ENCODE measurements around the gene MOGAT3.
A peak's percentile ranks its signal among the peaks of the same experiment; 100 is the strongest.

The MOGAT3 gene

DNA sequence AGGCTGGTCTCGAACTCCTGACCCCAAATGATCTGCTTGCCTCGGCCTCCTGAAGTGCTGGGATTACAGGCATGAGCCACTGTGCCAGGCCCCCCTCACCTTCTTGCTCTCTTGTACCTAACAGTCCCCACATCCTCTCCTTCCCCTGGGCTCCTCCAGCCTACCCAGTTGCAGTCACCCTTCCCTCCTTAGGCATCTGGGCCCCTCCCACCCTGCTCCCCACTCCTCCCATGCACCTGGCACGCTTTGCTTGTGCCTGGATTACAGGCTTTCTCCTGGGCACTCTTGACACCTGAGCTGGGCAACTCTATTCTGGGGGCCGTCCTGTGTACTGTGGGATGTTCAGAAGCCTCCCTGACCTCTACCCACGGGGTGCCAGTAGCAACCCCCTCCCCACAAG lies 33.8 kb upstream of the MOGAT3 start:
- no peak for DNase-seq (ENCODE audit: low read depth in 1 of 2, low spot score in 1 of 2)

DNA sequence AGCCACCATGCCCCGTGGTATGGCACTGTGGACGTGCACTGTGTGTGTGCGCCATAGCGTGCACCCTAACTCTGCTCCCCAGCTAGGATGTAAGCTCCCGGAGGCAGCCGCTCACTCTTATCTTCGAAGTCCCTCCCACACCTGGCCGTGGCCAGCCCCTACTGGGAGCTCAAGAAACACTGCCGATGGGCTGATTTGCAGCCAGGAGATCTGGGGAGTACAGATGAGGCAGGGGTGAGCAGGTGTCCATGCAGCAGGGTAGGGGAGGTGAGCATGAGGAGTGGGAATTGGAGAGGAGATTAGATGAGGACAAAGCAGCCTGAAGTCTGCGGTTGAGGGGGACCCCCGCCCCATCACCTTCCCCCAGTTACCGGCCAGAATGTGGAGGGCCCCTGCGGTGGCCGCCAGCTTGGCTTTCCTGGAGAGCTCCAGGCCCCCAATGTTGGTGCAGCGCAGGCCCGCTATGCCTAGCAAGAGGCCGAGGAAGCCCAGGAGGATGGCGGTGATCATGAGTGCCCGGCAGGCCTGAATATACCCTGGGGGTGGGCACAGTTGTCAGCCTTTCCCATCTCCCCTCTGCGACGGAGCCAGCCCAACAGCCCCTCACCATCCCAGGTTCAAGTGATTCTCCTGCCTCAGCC lies 33.2 kb upstream of the MOGAT3 start:
- DNase-seq (ENCODE audit: low read depth in 1 of 2, low spot score in 1 of 2) = no peak

DNA sequence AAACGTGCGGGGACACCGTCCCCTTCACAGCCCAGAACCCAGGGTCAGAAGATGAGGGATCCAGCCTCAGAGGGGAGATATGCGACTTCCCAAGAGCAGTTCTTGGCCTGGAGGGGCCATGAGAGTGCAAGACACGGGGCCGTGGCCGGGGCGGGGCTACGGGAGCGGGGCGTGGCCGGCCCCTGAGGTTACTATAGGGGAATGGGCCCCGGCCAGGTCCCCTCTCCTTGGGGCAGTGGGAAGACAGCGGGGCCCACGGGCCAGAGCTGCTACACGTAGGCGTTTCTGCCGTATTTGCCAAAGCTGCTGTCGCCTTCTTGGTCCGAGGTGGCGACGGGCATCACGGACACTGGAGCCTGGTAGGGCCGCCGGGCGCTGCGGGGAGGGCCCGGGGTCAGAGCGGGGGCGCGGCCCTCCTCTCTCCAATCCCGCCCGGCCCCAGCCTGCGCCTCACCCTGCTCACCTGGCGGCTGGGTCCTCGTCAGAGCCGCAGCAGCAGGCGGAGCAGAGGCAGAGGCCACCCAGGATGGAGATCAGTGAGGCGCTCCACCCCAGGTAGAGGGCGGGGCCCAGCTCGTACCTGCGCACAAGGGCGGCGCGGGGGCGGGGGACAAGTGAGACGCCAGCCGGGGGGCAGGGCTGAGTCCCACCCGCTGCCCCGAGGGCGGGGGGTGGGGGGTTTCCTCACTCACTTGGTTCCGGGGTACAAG lies 31.5 kb upstream of the MOGAT3 start:
- DNase-seq (ENCODE audit: low read depth in 1 of 2, low spot score in 1 of 2) = no peak

DNA sequence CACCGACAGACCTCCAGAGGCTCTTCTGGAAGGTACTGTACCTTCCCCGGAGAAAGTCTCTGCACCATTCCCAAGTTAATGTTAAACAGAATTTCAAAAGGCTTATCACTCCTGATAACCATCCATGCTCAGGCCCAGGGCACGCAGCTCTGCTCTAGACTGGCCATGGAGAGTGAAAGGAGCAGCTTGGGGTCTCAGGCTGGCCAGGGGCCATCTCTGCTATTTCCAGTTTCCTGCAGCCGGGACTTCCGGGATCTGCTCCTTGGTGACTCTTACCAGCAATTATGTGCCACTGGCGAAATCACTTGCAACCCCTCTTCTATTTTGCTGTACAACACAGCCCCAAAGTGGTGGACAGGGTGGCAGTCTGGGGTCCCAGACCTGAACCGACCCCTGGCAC lies 30.8 kb upstream of the MOGAT3 start:
- DNase-seq (ENCODE audit: low read depth in 1 of 2, low spot score in 1 of 2) = no peak

DNA sequence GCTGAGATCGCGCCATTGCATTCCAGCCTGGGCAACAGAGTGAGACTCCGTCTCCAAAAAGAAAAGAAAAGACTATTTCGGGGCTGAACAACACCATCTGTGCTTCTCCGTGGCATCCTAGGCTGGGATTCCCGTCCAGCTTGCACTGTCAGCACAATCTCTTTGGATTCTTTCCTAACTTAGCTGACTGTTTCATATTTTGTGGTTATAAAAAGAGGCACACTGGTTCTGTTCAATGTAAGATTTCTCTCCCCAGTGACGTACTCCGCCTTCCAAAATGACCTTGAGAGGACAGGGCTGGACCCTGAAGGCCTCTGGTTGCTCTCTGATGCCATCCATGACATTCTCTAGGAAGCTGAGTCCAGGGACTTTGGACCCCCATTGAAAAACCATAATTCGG lies 25.9 kb upstream of the MOGAT3 start:
- DNase-seq (ENCODE audit: low read depth in 1 of 2, low spot score in 1 of 2) = no peak

DNA sequence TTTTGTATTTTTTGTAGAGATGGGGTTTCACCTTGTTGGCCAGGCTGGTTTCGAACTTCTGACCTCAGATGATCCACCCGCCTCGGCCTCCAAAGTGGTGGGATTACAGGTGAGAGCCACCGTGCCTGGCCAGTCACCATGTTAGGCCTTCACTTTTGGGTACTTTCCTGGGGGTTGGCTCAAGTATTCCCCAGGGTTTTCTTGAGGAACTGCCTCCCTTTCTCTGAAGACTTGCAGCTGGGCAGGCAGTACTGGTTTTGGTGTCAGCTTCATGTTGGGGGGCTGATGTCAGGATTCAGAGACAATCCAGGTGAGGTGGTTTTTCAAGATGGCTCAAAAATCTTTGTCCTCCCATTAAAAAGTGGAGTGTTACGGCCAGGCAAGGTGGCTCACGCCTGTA lies 24.8 kb upstream of the MOGAT3 start:
- no peak for DNase-seq (ENCODE audit: low read depth in 1 of 2, low spot score in 1 of 2)

DNA sequence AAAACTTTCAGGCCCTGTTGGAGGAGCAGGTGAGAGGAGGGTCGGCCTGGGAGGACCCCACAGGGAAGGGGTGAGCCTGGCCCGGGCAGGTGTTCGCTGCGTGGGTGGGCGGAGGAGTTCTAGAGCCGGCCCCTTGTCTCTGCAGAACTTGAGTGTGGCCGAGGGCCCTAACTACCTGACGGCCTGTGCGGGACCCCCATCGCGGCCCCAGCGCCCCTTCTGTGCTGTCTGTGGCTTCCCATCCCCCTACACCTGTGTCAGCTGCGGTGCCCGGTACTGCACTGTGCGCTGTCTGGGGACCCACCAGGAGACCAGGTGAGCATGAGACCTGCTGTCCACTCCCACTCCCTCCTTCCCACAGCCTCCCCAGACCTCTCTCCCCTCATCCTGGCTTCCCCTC lies 22.7 kb upstream of the MOGAT3 start:
- no peak for DNase-seq (ENCODE audit: low read depth in 1 of 2, low spot score in 1 of 2)

DNA sequence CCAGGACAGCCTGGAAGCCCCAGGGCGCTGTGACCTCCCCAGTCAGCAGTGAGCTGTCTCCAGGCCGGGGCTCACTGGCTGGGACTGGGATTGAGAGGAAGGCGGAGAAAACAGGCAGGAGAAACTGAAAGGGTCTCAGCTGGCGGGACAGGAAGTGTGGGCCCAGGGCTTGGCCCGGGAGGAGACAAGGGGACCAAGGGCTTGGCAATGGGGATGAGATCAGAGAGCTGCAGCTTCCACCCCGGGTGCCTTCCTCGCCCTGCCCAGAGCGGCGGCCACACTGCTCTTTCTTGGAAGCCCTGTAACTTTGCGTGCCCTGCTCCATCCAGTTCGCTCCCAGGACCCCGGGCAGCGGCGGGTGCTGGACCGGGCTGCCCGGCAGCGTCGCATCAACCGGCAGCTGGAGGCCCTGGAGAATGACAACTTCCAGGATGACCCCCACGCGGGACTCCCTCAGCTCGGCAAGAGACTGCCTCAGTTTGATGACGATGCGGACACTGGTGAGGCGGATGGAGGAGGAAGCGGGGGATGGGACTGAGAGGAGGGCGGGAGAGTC lies 21.5 kb upstream of the MOGAT3 start:
- no peak for DNase-seq (ENCODE audit: low read depth in 1 of 2, low spot score in 1 of 2)

DNA sequence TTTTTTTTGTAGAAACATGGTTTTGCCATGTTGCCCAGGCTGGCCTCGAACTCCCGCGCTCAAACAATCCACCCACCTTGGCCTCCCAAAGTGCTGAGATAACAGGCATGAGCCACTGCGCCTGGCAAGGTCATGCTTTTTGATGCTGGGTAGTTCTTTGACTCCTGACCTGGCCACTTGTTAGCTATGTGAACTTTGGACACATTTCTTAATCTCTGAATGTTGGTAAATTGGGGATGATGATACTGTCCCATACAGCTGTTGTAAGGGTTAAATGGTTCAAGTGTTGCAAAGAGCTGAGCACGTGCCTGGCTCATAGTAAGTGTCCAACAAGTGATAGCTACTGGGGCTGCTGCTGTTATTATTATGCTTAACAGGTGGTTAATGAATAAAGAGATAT lies 19.5 kb upstream of the MOGAT3 start:
- no peak for DNase-seq (ENCODE audit: low read depth in 1 of 2, low spot score in 1 of 2)

DNA sequence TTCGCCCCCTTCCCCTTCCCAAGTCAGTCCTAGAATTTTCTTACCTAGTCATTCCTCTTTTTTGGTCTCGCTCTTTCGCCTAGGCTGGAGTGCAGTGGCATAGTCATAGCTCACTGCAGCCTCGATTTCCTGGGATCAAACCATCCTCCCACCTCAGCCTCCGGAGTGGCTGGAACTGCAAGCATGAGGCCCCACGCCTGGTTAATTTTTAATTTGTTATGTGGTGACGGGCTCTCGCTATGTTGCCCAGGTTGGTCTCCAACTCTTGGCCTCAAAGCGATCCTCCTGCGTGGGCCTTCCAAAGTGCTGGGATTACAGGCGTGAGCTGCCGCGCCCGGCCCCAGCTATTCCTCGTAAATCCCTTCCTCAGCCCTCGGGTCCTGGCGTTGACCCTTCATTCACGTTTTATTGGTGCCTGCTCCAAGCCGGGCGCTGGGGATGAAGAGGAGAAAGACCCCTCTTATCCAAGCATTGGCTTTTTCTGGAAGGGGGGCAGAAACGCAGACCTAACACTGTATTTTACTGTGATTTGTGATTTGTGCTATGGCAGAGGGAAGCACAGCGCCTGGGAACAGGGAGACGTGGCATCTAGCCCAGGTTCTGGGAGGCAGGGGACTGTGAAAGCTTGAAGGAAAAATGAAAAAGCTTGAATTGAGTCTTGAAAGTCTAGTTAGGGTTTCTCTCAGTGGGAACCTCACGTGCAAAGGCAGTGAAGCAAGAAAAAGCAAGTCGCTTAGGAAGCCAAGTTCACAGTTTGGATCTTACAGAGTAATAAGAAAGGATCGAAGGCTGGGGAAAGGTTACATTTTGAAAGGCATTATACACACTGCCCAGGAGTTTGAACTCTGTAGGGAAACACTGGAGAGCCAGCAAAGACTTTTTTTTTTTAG lies 17.6 kb upstream of the MOGAT3 start:
- no peak for DNase-seq (ENCODE audit: low read depth in 1 of 2, low spot score in 1 of 2)

DNA sequence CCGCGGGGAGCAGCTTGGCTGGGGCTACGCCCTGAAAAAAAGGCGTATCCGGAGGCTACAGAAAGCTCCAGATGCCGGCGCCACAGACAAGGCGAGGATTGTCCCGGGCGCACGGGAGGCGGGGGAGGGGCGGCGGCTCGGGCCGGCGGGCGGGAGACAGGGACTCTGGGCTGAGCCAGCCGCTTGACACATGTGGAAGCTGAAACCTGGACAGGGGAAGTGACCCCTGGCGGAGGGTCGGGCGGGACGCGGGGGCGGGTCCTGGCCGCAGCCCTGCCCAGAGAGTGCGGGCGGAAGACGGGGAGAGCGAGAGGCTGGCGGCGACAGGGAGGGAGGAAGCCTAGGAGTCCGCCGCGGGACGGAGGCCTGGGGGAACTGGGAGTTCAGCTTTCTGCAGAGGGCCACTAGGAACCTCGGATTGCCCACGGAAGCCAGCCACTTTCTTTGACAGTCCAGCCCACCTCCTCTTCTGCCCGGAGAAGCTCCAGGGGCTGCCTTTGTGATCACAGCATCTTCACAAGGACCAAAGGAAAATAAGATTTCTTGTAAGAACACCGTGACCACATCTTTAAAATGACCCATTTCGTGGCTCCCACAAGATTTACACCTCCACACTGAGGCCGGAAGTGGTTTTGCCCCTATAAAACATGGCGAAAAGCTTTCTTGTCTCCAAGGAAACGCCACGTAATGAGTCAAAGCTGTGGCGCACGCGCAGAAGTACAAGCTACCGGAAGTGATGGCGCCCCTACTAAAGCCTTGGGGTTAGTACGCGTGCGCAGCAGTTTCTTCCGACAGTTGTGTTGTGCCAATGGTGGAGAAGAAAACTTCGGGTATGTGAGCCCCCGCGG lies 16.8 kb upstream of the MOGAT3 start, which contains the start of the genes PLOD3 and ZNHIT1:
PLOD3 (minus strand) TSS at position 194 of the 848 bp plus-strand sequence. CDS start 307 bp downstream, outside the sequence.
ZNHIT1 (plus strand) TSS at position 778 of the 848 bp plus-strand sequence; CDS start at position 809, 31 bp downstream.
- peak; percentile 84 to 88 for DNase-seq (ENCODE audit: low read depth in 1 of 2, low spot score in 1 of 2)

DNA sequence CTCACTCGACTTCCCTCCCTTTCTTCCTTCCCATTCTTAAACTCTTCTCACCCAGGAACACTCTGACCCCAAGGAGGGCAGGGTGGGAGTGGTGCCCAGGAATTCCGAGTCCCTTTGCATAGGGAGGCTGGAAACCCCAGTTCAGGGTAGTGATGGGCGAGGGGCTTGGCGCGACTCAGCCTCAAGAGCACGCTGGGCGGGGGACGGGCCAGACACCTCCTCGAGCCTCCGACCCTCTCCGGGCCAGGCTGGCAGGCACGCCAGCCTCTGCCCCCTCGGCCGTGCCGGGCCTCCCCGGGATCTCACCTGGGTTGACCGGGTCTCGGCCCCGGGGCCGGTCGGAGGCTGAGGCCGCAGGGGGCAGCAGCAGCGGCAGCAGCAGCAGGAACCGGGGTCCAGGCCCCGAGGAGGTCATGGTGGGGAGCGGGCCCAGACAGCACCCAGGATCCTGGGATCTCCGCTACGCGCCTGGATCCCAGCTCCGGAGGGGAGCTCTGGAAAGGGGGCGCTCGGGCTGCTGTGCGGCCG lies 16.1 kb upstream of the MOGAT3 start:
- DNase-seq (ENCODE audit: low read depth in 1 of 2, low spot score in 1 of 2) = no peak

DNA sequence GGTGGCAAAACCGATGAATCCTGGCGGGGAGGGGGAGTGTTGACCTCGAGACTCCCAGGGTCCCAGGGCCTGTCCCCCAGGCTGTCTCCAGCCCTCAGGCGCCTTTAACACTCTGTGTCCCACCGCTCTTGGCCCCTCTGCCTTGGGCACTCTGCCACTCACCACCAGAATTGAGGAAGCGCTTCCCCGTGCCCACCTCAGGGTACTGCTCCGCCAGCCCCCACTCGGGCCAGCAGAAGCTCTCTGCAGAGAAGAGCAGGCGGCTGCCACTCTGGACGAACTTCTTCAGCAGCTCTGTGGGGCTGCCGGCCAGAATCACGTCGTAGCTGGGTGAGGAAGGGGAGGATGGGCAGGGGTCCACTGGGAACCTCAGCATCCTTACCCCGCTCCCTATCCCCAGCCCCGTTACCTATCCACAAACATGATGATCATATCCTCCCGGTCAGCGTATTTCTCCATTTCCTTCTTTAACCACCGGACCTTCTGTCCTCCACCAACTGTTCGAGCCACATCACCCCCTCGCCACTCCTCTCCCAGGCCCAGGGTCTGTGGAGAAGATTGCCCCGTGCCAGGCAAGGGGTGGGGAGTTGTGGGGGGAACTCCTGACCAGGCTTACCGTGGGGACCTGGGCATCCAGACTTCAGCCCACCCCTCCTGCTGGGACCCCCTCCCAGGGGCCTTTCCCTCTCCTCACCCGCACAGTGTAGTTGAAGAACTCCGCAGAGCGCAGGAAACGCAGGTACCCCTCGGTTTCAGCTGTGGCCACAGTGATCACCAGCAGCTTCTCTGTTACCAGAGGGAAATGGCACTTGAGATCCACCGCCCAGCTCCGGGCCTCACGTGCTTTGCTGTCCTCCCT lies 15.4 kb upstream of the MOGAT3 start:
- DNase-seq (ENCODE audit: low read depth in 1 of 2, low spot score in 1 of 2) = no peak

DNA sequence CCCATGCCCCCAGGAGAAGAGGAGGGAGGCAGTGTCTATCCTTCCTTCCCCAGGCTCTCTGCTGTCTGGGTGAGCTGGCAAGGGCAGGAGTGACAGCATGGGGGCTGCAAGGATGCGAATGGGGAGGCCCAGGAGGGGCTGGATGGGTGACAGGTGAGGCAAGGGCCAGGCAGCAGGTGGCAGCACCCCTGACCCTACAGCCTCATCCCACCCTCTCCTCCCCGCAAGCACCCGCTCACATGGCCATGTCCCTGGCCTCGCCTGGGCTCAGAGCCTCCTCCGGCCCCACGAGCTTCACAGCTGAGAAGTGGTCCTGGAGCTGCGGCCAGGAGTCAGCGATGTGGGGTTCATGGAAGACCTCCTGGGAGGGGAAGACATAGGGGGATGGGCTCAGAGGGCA lies 11.2 kb upstream of the MOGAT3 start:
- no peak for DNase-seq (ENCODE audit: low read depth in 1 of 2, low spot score in 1 of 2)

DNA sequence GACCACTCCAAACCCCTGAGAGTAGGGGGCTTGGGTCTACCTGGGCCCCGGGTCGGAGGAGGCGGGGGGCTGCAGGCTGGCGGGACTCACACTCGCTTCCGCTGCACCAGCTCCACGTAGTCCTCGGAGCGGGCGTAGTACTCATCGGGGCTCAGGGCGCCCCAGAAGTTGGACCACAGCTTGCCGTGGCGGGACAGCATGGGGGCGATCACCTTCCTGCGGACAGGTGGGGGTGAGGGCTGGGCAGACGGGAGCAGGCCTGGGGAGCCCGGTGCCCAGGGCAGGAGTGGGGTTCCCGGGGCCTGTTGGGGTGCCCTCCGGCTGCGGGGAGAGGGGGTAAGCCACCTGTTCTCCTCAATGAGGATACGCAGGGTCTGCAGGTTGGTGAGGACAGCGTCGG lies 10.7 kb upstream of the MOGAT3 start:
- no peak for DNase-seq (ENCODE audit: low read depth in 1 of 2, low spot score in 1 of 2)

DNA sequence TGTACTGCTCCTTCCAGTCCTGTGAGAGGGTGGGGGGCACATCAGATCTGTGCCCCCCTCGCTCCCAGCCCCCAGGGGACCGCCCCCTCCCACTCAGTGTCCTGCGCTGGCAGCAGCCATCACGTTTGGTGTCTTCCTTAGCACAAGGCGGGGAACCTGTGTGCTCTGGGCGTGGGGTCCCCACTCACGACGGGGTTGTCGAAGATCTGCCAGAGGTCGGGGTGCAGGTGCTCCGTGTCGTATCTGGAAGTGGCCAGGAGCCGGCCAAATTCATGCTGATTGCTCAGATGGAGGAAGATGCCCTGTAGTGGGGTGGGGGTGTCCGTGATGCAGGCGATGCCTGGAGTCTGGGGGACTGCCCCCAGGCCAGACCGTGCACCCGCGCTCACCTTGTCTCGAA lies 9.3 kb upstream of the MOGAT3 start:
- no peak for DNase-seq (ENCODE audit: low read depth in 1 of 2, low spot score in 1 of 2)

DNA sequence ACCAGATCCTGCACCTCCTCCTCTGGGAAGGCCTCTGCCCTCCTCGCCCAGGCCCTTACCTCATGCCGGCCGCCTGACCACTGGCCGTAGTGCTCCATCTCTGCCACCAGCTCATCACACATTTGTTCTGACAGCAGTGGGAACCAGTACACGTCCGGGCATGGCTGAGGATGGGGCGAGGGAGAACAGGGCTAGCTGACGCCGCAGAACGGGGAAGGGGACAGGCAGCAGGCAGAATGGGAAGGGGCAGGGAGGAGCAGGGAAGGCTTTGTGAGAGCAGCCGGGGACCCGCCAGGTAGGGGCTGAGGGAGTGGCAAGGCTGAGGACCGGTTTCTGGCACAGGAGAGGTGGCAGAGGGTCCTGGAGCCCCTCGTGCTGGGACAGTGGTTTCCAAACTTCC lies 8.0 kb upstream of the MOGAT3 start:
- DNase-seq (ENCODE audit: low read depth in 1 of 2, low spot score in 1 of 2) = no peak

DNA sequence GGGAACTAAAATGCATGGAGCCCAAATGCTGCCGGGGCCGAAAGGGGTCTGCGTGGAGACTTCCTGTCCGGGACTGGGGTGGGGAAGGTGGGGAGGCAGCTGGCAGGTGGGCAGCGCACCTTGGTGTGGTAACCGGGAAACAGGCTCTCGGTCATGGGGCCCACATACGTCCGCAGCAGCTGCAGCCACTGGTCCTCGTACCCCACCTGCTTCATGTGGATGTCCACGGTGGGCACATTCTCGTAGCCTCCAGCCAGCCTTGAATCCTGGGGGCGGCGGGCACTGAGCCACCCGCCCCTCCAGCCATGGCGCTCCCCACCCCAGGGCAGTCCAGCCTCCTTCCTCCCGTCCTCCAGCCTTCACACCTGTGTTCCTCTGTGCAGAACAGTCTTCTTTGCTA lies 6.6 kb upstream of the MOGAT3 start:
- no peak for DNase-seq (ENCODE audit: low read depth in 1 of 2, low spot score in 1 of 2)

DNA sequence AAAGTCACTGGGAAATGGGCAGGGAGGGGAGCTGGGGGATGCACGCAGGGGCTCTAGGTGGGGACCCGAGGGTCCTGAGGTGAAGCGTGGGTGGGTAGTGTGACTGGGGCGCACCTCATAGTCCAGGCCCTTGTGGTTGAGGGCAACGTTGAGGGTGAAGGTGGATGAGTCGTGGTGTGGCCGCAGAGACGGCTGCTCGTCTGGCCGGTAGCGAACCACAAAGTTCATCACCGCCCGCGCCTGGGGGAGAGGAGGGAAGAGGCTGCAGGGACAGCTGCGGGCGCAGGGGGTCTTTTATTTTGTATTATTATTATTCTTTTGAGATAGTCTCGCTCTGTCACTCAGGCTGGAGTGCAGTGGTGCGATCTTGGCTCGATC lies 5.8 kb upstream of the MOGAT3 start:
- no peak for DNase-seq (ENCODE audit: low read depth in 1 of 2, low spot score in 1 of 2)
